8988T (cell line): Measurements from ENCODE around the gene C4A.
"Not testable (repeated sequence)": the region's sequence is repeated elsewhere in the genome, so short reads cannot be mapped to it uniquely, and the experiment has no call there.

Experiments used
- DNase-seq: peaks from one replicate; pipeline ENCODE4 v3.0.0; 2011

C4A gene

GRCh38 chr6:32037598-32038524 is 56.0 kb downstream of the C4A start, which contains the start of gene CYP21A2:
Gene CYP21A2 (plus strand): TSS chr6:32038415. CDS start chr6:32038423, 8 bp downstream.
- not testable (repeated sequence) for DNase-seq

GRCh38 chr6:32038878-32039277 is 57.0 kb downstream of the C4A start:
- not testable (repeated sequence) for DNase-seq

- DNase-seq, result not testable (repeated sequence)
These were observed 57.7 kb downstream of the C4A start for GRCh38 chr6:32039321-32040274.

GRCh38 chr6:32040299-32041049 is 58.6 kb downstream of the C4A start:
- DNase-seq, result not testable (repeated sequence)

GRCh38 chr6:32041050-32041321 is 59.1 kb downstream of the C4A start:
- DNase-seq, result not testable (repeated sequence)

- not testable (repeated sequence) for DNase-seq
These were observed 59.5 kb downstream of the C4A start for GRCh38 chr6:32041385-32041784.

GRCh38 chr6:32042276-32042675 is 60.4 kb downstream of the C4A start:
- not testable (repeated sequence) for DNase-seq

GRCh38 chr6:32043589-32044380 is 61.9 kb downstream of the C4A start:
- DNase-seq, result not testable (repeated sequence)

GRCh38 chr6:32044916-32045315 is 63.1 kb downstream of the C4A start:
- not testable (repeated sequence) for DNase-seq

GRCh38 chr6:32045811-32046449 is 64.1 kb downstream of the C4A start:
- no peak for DNase-seq

GRCh38 chr6:32046450-32047083 is 64.7 kb downstream of the C4A start:
- DNase-seq, result no peak

GRCh38 chr6:32047084-32047478 is 65.2 kb downstream of the C4A start:
- DNase-seq, result no peak

- no peak for DNase-seq
These were observed 65.6 kb downstream of the C4A start for GRCh38 chr6:32047539-32047854.

- peak; percentile 75 for DNase-seq
These were observed 66.3 kb downstream of the C4A start for GRCh38 chr6:32047855-32048766.

- not testable (repeated sequence) for DNase-seq
These were observed 67.3 kb downstream of the C4A start for GRCh38 chr6:32049149-32049548.

GRCh38 chr6:32049736-32050135 is 67.9 kb downstream of the C4A start:
- DNase-seq, result not testable (repeated sequence)

GRCh38 chr6:32050562-32050961 is 68.7 kb downstream of the C4A start:
- DNase-seq, result no peak
